Heart left ventricle (tissue), 16 donors: ENCODE measurements around the gene FNBP1. TPM values are rescaled to one million over a fixed set of nuclear protein-coding genes. Genes with fewer than 3 reads are reported as not detected.
"Not testable (repeated sequence)": the region's sequence is repeated elsewhere in the genome, so short reads cannot be mapped to it uniquely, and the experiment has no call there.

ENCODE experiments used
- ATAC-seq, 4 donors: fragments of 200-7000 bp; cut with Tn5 transposase; one replicate each; pipeline ENCODE4 v1.9.1; 2020 to 2022; ENCODE audit warnings: moderate library complexity in 4 of 4, mild to moderate bottlenecking in 3 of 4, moderate number of reproducible peaks in 1 of 4
- DNase-seq, 5 donors: peaks; one replicate each; pipeline ENCODE4 v3.0.0-alpha.2; 2020
- H3K27ac ChIP-seq, 12 donors: fragments of 200-600 bp; sonication (generic) in 4 of 12; one replicate each; pipeline versions ENCODE4 v1.5.0 to v1.8.0; 2016 to 2022; ENCODE audit warnings: mild to moderate bottlenecking in 2 of 12
- H3K27me3 ChIP-seq, 9 donors: fragments of 200-600 bp; sonication (generic) in 2 of 9; one replicate each; pipeline versions ENCODE4 v1.5.1 to v1.8.0; 2016 to 2022; ENCODE audit warnings: mild to moderate bottlenecking in 3 of 9
- H3K36me3 ChIP-seq, 9 donors: fragments of 200-600 bp; sonication (generic) in 2 of 9; one replicate each; pipeline versions ENCODE4 v1.5.0 to v1.8.0; 2018 to 2022; ENCODE audit warnings: mild to moderate bottlenecking in 2 of 9
- H3K4me1 ChIP-seq, 12 donors: fragments of 200-600 bp; sonication (generic) in 4 of 12; one replicate each; pipeline versions ENCODE4 v1.5.0 to v1.8.0; 2016 to 2022; ENCODE audit warnings: mild to moderate bottlenecking in 3 of 12
- H3K4me3 ChIP-seq, 12 donors: fragments of 200-600 bp; sonication (generic) in 4 of 12; one replicate each; pipeline versions ENCODE4 v1.5.0 to v1.8.0; 2017 to 2022; ENCODE audit warnings: mild to moderate bottlenecking in 9 of 12, moderate library complexity in 4 of 12
- H3K9me3 ChIP-seq, 12 donors: fragments of 200-600 bp; sonication (generic) in 4 of 12; one replicate each; pipeline versions ENCODE4 v1.5.0 to v1.8.0; 2016 to 2022; ENCODE audit warnings: mild to moderate bottlenecking in 1 of 12
- CTCF ChIP-seq, 12 donors: fragments of 200-600 bp; sonication (generic) in 4 of 12; IDR thresholded peaks; one replicate each; pipeline versions ENCODE4 v1.5.0 to v1.8.0; 2018 to 2022; ENCODE audit warnings: antibody characterized with exemption in 12 of 12, mild to moderate bottlenecking in 5 of 12
- POLR2A ChIP-seq, 2 donors: fragments of 450-650 bp; IDR thresholded peaks; one replicate each; pipeline ENCODE4 v1.6.1; 2017; ENCODE audit warnings: antibody characterized with exemption in 2 of 2, mild to moderate bottlenecking in 2 of 2, moderate library complexity in 2 of 2
- WGBS, 4 donors: extraction: QIAGEN DNeasy Blood & Tissue Kit in 2 of 4; methylation state at CpG; one replicate each; pipeline versions ENCODE4 v1.1.5 to v1.1.7; 2013 to 2018; 5-methylcytosine and 5-hydroxymethylcytosine counted together
- intact Hi-C, 10 donors: fragments of 100-400 bp; cut with DNase I; formaldehyde crosslinking; loops; one replicate each; pipeline versions ENCODE4 v1.11.1 to v1.14.2; 2022
- polyA plus RNA-seq, 2 donors: library from polyadenylated mRNA; stranded (reverse); fragments of 200-250 nt; gene quantifications; one replicate each; pipeline ENCODE4 v1.2.3, GENCODE V29; 2013
- total RNA-seq, 9 donors: library from RNA; depleted of rRNA in 2 of 9; stranded (reverse); fragments of >200 nt in 2 of 9; fragmentation: NEBNext Ultra II Directional in 3 of 9; extraction: Animal tissue kit (Norgen Biotek cat#: 25700) in 3 of 9; gene quantifications; one replicate each; pipeline versions ENCODE4 v1.1.0 to v1.2.4, GENCODE V29; 2016 to 2023
- donor health status: ischemic (EF 13 %, LVEDD 7.1; RV severe dilation, severe dysfunction).
- donor health status: healthy with polysubstance abuse.
- donor health status: DM: no; HTN: yes; CAD: no.
- donor health status: DM: no; HTN: no; CAD: no.
- donor health status: ischemic (EF 25% LVEDD 6.9; RV normal size, moderate dysfunction).
- donor health status: ischemic (EF 25% LVEDD 5.7; RV mildly dilated, moderate dysfunction).
- donor health status: healthy.
- donor health status: DM: yes; HTN: yes; CAD: no.
- donor health status: ischemic (EF 35%, LVEDD 5.7; RV mildly dilated, moderate dysfunction).
- donor health status: nonischemic (EF 11% LVEDD 7.7; RV severe dilation, severe dysfunction).
- donor health status: DM: yes; HTN: yes; CAD: no.
- donor health status: PGD.
- donor health status: ischemic (EF 29% LVEDD 5.4; RV normal size, mild dysfunction).
- donor health status: nonischemic (EF 23%, LVEDD 6.1; RV moderate dilation, normal function).

Gene FNBP1
- total and polyA plus RNA-seq, 11 donors = 6.9 to 47.3 (median 24.1) TPM

GRCh38 chr9:130001190-130001589, 41.8 kb downstream of the FNBP1 start:
- Histone ChIP-seq H3K27ac (no peak overlapping the region), H3K27me3 (no peaks in the 10 kb centered on the region), H3K4me1 (peaks cover 0 to 42% (median 6%) of the 10 kb centered on the region in 12 donors), H3K9me3 (no peaks in the 10 kb centered on the region), H3K4me3 (no peak overlapping the region), H3K36me3 (peaks cover 0 to 8% (median 0%) of the 10 kb centered on the region in 9 donors)
- intact Hi-C loops = no loop called here
- TF ChIP-seq POLR2A (IDR thresholded peaks at IDR 0.05) (no peak), CTCF (IDR thresholded peaks at IDR 0.05) (no peak)
- 78 to 89% (median 80%) methylated on average over 7 of the region's 7 CpGs for WGBS, 4 donors
- ATAC-seq (no peak), DNase-seq (no peak)

GRCh38 chr9:129999141-129999510, 43.9 kb downstream of the FNBP1 start:
- TF ChIP-seq CTCF (IDR thresholded peaks at IDR 0.05) (no peak), POLR2A (IDR thresholded peaks at IDR 0.05) (no peak)
- Histone ChIP-seq H3K4me1 (peaks cover 0 to 51% (median 17%) of the 10 kb centered on the region in 12 donors), H3K27me3 (no peaks in the 10 kb centered on the region), H3K4me3 (no peak overlapping the region), H3K27ac (peak overlapping the region in 2 of 12 donors; percentile 49 to 64), H3K9me3 (no peaks in the 10 kb centered on the region), H3K36me3 (peaks cover 0 to 14% (median 0%) of the 10 kb centered on the region in 9 donors)
- WGBS, 4 donors = 76 to 86% (median 82%) methylated on average over 5 of the region's 5 CpGs
- DNase-seq (no peak), ATAC-seq (no peak)
- intact Hi-C loops = no loop called here

- H3K9me3 ChIP-seq = no peaks in the 10 kb centered on the region
Measured at GRCh38 chr9:129998491-129999140, 44.4 kb downstream of the FNBP1 start.

GRCh38 chr9:129997706-129998105, 45.3 kb downstream of the FNBP1 start:
- H3K27me3 ChIP-seq, ATAC-seq, H3K9me3 ChIP-seq, H3K4me3 ChIP-seq, intact Hi-C loops, DNase-seq: not testable (repeated sequence)
- Histone ChIP-seq H3K27ac (peak overlapping the region in 1 of 12 donors; percentile 64), H3K4me1 (peaks cover 0 to 51% (median 17%) of the 10 kb centered on the region in 12 donors), H3K36me3 (peaks cover 0 to 17% (median 0%) of the 10 kb centered on the region in 9 donors)
- 95 to 97% (median 96%) methylated on average over 3 of the region's 3 CpGs for WGBS, 4 donors

More at GRCh38 chr9:129998491-129999140, 44.4 kb downstream of the FNBP1 start:
- TF ChIP-seq POLR2A (IDR thresholded peaks at IDR 0.05) (no peak), CTCF (IDR thresholded peaks at IDR 0.05) (no peak)
- 53 to 62% (median 56%) methylated on average over 5 of the region's 5 CpGs for WGBS, 4 donors
- H3K4me3 ChIP-seq = no peak overlapping the region
- ATAC-seq (no peak), DNase-seq (no peak)
- peaks cover 0 to 51% (median 17%) of the 10 kb centered on the region in 12 donors for H3K4me1 ChIP-seq
- H3K36me3 ChIP-seq = peaks cover 0 to 17% (median 0%) of the 10 kb centered on the region in 9 donors
- peak overlapping the region in 1 of 12 donors; percentile 64 for H3K27ac ChIP-seq
- H3K27me3 ChIP-seq = no peaks in the 10 kb centered on the region
- intact Hi-C loops = no loop called here
